GM18907 (cell line): Measurements from ENCODE around the gene EZR.

Experiments
- ATAC-seq: cut with Tn5 transposase; IDR thresholded peaks from one replicate; pipeline ENCODE4 v1.9.1; 2021; ENCODE audit warnings: mild to moderate bottlenecking, moderate library complexity; ENCODE audit not compliant: unreplicated experiment

EZR gene

DNA sequence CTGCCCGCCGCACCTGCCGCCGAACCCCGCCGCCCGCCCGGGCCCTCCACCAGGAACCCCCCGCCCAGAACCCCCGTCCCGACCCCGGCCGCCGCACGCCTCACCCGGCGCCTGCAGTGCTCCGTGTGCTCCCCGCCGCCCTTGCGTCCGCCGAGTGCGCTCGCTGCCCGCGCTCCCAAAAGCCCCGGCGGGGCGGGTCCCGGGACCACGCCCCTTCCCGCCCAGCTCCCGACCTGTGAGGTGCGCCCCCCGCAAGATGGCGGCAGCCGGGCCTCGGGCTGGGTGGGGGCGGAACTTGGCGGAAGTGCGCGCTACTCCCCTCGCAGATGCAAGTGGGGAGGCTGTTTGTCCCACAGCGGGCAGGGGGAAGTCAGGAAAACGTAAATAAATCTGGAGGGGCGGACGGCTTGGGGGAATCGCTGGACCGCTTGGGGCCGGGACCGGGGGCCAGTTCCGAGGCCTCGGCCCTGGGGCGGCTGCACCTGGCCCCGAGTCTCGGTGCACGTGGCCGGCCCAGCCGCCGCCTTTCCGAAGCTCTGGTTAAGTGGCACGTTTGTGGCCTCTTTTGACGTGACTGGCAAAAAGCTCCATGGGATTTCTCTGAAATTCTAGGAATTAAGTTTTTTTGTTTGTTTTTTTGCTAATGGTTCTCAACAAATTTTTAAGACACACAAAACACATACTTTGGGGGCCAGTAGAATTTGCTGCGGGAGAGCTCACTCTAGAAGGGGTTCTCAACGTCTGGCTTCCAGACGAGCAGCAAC is at the start of gene EZR:
EZR (minus strand) TSS at position 156 of the 764 bp plus-strand sequence. CDS start 1,275 bp downstream, outside the sequence.
- peak; percentile 56 for ATAC-seq

GRCh38 chr6:158868122-158868480 is 48.9 kb upstream of the EZR start:
- ATAC-seq, result no peak

DNA sequence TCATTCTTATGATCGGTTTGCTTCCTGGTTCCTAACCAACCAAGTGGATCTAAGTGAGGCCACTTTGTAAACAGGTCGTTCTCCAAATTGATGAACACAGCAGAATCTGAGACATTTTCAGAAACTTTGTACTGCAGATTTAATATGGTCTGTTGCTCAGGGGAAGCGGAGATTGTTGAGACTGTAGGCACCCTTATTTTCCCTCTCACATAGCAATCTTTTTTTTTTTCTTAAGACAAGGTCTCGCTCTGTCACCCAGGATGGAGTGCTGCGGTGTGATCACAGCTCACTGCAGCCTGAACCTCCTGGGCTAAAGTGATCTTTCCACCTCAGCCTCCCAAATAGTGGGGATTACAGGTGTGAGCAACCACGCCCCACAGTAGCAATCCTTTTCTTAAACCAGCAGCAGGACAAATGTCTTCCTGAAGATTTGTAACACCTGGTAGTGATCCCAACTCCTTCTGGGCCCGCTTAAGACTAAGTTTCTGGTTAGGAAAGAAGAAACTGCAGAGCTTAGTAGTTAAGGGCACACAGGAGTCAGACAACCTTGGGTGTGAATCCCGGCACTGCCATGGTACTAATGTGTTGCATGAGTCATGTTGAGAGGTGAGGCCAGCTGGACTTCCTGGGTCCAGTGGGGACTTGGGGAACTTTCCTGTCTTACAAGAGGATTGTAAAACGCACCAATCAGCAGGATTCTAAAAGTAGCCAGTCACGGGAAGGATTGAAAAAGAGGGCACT is 48.4 kb upstream of the EZR start:
- ATAC-seq, result no peak

- ATAC-seq, result no peak
These were observed 46.6 kb upstream of the EZR start for GRCh38 chr6:158865769-158866168.

DNA sequence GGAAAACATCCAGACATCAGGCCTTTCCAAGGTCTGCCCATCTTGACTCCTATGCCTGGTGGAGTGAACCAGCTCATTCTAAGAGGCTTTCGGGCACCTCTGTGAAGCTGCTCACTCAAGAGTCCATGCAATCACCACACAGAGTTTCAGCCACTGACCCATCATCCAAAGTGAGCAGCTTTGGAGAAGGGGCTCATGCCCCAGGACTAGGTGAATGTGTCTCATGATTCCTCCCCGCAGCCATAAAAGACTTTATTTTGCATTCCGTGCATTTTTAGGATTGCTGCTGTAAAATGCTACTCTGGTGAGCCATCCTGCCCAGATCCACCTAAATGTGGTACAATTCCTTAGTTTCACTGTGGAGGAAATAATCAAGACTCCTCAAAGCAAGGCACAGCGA is 44.5 kb upstream of the EZR start:
- ATAC-seq, result no peak

- no peak for ATAC-seq
These were observed 42.7 kb upstream of the EZR start for GRCh38 chr6:158861686-158862381.

- ATAC-seq, result no peak
These were observed 41.2 kb upstream of the EZR start for GRCh38 chr6:158860279-158860865.

DNA sequence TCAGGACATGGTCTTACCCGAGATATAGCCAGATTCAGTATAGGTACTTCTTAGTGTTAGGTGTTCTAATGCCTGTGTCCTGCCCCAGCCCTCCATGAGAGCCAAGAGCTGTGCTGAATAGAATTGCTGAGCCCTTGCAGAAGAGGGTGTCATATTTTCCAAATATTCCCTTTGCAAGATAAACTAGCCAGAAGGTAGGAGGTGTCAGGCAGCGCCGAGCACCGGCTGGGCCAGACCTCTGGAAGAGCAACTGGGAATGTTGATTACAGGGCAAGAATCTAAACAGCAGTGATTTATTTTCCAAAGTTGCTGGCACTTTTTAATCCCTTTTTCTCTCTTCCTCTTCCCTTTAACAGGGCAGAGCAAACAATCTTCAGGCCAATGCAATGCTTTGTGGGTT is 37.1 kb upstream of the EZR start:
- no peak for ATAC-seq

GRCh38 chr6:158854214-158855101 is 35.3 kb upstream of the EZR start:
- no peak for ATAC-seq

DNA sequence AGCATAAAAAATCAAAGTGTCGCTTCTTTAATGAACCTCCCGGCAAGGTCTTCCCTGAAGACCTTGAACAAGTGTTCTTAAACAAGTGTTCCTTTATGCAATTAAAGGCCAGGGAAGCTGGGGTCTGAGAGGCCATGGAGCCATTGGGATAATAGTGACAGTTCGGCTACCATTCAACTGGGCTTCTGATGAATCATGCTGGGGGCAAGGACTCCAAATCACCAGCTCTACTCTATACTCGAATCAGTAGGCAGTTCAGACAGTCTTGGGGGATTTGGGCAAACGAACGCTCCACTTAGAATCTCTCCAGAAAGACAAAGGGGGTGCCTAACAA is 34.7 kb upstream of the EZR start:
- ATAC-seq, result no peak

DNA sequence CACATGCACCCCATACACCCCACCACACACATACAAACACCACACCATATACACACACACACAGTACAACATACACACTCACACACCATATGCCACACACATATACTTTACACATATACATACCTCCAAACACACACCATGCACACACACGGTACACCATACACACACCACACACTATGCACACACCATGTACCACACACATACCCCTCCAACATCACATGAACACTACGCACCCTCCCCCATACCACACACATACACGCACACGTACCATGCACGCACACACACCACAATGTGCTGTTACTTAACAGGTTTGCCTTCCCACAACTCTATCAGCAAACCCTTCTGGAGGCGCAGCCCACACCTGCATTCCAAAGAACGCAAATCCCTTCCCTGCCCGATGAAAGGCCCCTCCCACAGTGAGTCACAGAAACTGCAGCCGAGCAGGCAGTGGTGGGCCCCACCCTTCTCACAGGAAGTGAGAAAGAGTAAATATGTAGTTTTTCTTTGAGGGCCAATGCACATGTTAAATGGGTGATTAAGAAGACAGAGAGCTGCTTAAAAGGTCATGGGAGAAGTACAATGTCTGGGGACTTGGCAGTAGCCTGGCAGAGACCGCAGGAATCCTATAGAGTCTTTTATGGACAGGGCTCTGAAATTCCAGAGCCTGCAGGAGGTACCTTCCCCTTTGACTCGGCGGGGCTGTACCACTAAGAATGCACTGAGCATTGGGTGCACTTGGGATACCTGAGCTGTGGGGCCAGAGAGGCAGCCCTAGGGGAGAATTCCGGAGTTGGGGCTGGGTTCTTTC is 34.1 kb upstream of the EZR start:
- peak; percentile 90 for ATAC-seq

- ATAC-seq, result no peak
These were observed 33.3 kb upstream of the EZR start for GRCh38 chr6:158852312-158853071.

- ATAC-seq, result no peak
These were observed 31.6 kb upstream of the EZR start for GRCh38 chr6:158850807-158851115.

DNA sequence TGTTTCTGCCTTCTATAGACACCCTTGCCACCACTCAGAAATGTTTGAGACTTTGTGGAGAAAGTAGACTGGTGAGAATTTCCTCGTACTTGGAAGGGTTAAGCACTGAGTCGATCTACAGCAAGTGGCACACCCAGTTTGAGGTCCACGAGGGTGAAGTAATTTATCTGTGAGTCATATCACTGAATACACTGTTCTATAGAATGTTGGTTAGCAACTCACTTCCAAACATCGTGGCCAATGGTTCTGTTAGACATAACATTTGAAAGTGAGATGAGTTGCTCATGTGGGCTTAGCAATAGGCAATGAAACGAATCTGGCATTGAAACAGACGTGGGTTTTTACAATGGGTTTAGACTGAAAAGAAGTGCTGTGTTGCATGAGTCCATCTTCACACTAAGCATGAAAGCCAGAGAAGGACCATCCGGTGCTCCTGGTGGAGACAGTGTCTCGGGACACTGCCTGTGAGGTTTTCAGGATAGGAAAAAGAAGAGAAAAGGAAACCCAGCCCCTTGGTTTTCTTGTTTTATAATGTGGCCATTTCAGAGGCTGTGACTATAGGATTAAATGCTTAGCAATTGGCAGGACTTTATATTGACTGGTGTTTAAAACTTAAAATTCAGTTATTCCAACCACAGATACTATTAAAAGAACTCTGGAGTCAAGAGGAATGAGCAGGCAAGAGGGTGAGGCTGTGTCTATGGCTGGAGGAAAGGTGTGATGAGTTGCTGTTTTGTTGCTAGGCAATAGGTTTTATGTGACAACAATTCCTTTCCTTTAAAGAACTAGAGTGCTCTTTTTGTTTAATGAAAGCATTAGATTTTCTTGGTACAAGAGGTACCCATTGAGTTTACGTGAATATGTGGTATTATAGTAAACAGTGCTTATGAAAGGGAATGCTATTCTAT is 31.0 kb upstream of the EZR start:
- ATAC-seq, result no peak

GRCh38 chr6:158848490-158848895 is 29.3 kb upstream of the EZR start:
- ATAC-seq, result no peak

GRCh38 chr6:158847786-158848185 is 28.6 kb upstream of the EZR start:
- no peak for ATAC-seq

- ATAC-seq, result no peak
These were observed 27.9 kb upstream of the EZR start for GRCh38 chr6:158847012-158847529.
